HCT116 (cell line): ENCODE measurements around the gene ADAMTS19.

Experiments used
- POLR2A ChIP-seq: IDR thresholded peaks from 2 replicates; pipeline ENCODE4 v1.7.0; 2011; ENCODE audit warnings: borderline replicate concordance; ENCODE audit not compliant: insufficient read depth, insufficient read length; ENCODE audit errors: extremely low read depth
- TF ChIP-seq, protein P1 (sequence below), 3 experiments: fragments of 200-600 bp in 1 of 3; sonication (generic) in 1 of 3; IDR thresholded peaks in 2 of 3; conservative IDR thresholded peaks in 1 of 3; 2 replicates each; pipeline ENCODE4 v1.5.1; 2012 to 2017; ENCODE audit warnings: low read depth in 2 of 3, low read length in 2 of 3, antibody characterized with exemption in 1 of 3, borderline replicate concordance in 1 of 3, control low read depth in 1 of 3, mild to moderate bottlenecking in 1 of 3, mixed read lengths in 1 of 3, mixed run types in 1 of 3, moderate library complexity in 1 of 3; ENCODE audit not compliant: insufficient read depth in 1 of 3
- TF ChIP-seq, protein P2 (sequence below): IDR thresholded peaks from 2 replicates; pipeline ENCODE4 v1.6.1; 2012; ENCODE audit warnings: low read depth
- TF ChIP-seq, protein P3 (sequence below): IDR thresholded peaks from 2 replicates; pipeline ENCODE4 v1.6.1; 2012

DNA sequence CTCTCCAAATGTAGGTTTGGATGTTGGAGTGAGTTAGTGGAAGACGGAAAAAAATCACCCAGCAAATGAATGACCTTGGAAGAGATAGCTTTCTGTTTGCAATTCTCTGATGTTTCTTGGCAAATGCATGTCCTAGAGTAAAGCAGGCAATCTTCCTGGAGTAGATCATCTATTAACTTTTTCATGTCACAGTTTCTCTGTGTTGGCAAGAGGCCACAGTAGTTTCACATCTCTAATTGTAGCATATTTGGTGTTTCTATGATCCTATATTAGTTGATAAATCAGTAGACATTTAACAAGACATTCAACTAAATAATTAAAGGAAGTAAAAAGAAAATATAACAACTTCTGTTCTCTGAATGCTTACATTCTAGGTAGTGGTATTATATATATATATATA, 149.6 kb downstream of the ADAMTS19 start:
- TF ChIP-seq, protein P1, sequence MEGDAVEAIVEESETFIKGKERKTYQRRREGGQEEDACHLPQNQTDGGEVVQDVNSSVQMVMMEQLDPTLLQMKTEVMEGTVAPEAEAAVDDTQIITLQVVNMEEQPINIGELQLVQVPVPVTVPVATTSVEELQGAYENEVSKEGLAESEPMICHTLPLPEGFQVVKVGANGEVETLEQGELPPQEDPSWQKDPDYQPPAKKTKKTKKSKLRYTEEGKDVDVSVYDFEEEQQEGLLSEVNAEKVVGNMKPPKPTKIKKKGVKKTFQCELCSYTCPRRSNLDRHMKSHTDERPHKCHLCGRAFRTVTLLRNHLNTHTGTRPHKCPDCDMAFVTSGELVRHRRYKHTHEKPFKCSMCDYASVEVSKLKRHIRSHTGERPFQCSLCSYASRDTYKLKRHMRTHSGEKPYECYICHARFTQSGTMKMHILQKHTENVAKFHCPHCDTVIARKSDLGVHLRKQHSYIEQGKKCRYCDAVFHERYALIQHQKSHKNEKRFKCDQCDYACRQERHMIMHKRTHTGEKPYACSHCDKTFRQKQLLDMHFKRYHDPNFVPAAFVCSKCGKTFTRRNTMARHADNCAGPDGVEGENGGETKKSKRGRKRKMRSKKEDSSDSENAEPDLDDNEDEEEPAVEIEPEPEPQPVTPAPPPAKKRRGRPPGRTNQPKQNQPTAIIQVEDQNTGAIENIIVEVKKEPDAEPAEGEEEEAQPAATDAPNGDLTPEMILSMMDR (IDR thresholded peaks at IDR 0.05 in 2 of 3, conservative IDR thresholded peaks at IDR 0.05 in 1 of 3; ENCODE audit: borderline replicate concordance in 1 of 3, insufficient read depth in 1 of 3, low read depth in 2 of 3, low read length in 2 of 3): no peak
- TF ChIP-seq, protein P2, sequence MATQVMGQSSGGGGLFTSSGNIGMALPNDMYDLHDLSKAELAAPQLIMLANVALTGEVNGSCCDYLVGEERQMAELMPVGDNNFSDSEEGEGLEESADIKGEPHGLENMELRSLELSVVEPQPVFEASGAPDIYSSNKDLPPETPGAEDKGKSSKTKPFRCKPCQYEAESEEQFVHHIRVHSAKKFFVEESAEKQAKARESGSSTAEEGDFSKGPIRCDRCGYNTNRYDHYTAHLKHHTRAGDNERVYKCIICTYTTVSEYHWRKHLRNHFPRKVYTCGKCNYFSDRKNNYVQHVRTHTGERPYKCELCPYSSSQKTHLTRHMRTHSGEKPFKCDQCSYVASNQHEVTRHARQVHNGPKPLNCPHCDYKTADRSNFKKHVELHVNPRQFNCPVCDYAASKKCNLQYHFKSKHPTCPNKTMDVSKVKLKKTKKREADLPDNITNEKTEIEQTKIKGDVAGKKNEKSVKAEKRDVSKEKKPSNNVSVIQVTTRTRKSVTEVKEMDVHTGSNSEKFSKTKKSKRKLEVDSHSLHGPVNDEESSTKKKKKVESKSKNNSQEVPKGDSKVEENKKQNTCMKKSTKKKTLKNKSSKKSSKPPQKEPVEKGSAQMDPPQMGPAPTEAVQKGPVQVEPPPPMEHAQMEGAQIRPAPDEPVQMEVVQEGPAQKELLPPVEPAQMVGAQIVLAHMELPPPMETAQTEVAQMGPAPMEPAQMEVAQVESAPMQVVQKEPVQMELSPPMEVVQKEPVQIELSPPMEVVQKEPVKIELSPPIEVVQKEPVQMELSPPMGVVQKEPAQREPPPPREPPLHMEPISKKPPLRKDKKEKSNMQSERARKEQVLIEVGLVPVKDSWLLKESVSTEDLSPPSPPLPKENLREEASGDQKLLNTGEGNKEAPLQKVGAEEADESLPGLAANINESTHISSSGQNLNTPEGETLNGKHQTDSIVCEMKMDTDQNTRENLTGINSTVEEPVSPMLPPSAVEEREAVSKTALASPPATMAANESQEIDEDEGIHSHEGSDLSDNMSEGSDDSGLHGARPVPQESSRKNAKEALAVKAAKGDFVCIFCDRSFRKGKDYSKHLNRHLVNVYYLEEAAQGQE: no peak
- TF ChIP-seq POLR2A: no peak
- TF ChIP-seq, protein P3, sequence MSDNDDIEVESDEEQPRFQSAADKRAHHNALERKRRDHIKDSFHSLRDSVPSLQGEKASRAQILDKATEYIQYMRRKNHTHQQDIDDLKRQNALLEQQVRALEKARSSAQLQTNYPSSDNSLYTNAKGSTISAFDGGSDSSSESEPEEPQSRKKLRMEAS: no peak
